Cerebellar nuclear complex (tissue), 1 donor: ENCODE results near the gene MED13.
"Not testable (repeated sequence)": the region's sequence is repeated elsewhere in the genome, so short reads cannot be mapped to it uniquely, and the experiment has no call there.

Source experiments
- DNase-seq, 2 experiments: peaks; one replicate each; lab custom pipeline; 2025; lab: John Stamatoyannopoulos, UW

MED13 gene

GRCh38 chr17:61908292-61909037 lies 156.6 kb downstream of the MED13 start:
- DNase-seq, result no peak

- no peak for DNase-seq
Measured at GRCh38 chr17:61907361-61907760, 157.7 kb downstream of the MED13 start.

- no peak for DNase-seq
Measured at GRCh38 chr17:61904094-61904710, 160.9 kb downstream of the MED13 start.

- no peak for DNase-seq
Measured at GRCh38 chr17:61903251-61903650, 161.8 kb downstream of the MED13 start.

- no peak for DNase-seq
Measured at GRCh38 chr17:61897548-61898180, 167.4 kb downstream of the MED13 start.

GRCh38 chr17:61895391-61895790 lies 169.7 kb downstream of the MED13 start:
- no peak for DNase-seq

GRCh38 chr17:61894310-61894709 lies 170.8 kb downstream of the MED13 start:
- DNase-seq, result not testable (repeated sequence)
